Activated T-cell treated with anti-CD3 and anti-CD28 coated beads, Interleukin-2, amount 50 U/mL, for 4 hours (primary cell): Measurements from ENCODE around the gene SHISA7. TPM values are rescaled to one million over a fixed set of nuclear protein-coding genes. Genes with fewer than 3 reads are reported as not detected.
"Not testable (repeated sequence)": the region's sequence is repeated elsewhere in the genome, so short reads cannot be mapped to it uniquely, and the experiment has no call there.

ENCODE experiments used
- ATAC-seq, 2 donors: fragments of 200-7000 bp; cut with Tn5 transposase; one replicate each; pipeline ENCODE4 v1.10.0; 2021
- DNase-seq: peaks from one replicate; pipeline ENCODE4 v3.0.0-alpha.2; 2020
- H3K27me3 Mint-ChIP-seq: one replicate; pipeline ENCODE4 v1.8.0; 2021; ENCODE audit warnings: low read depth, mixed read lengths
- H3K36me3 Mint-ChIP-seq: one replicate; pipeline ENCODE4 v1.8.0; 2022; ENCODE audit warnings: mixed read lengths; ENCODE audit not compliant: insufficient read depth
- H3K4me1 Mint-ChIP-seq: one replicate; pipeline ENCODE4 v1.8.0; 2021; ENCODE audit warnings: low read depth, mixed read lengths
- H3K4me3 Mint-ChIP-seq: one replicate; pipeline ENCODE4 v1.8.0; 2021; ENCODE audit warnings: mild to moderate bottlenecking, moderate library complexity, mixed read lengths
- H3K9me3 Mint-ChIP-seq: one replicate; pipeline ENCODE4 v1.8.0; 2021; ENCODE audit warnings: mixed read lengths
- total RNA-seq, 3 donors: library from RNA; stranded (reverse); gene quantifications; one replicate each; pipeline ENCODE4 v1.2.1, GENCODE V29; 2021

Gene SHISA7
- total RNA-seq, 3 donors from 2014 or later, result not detected

DNA sequence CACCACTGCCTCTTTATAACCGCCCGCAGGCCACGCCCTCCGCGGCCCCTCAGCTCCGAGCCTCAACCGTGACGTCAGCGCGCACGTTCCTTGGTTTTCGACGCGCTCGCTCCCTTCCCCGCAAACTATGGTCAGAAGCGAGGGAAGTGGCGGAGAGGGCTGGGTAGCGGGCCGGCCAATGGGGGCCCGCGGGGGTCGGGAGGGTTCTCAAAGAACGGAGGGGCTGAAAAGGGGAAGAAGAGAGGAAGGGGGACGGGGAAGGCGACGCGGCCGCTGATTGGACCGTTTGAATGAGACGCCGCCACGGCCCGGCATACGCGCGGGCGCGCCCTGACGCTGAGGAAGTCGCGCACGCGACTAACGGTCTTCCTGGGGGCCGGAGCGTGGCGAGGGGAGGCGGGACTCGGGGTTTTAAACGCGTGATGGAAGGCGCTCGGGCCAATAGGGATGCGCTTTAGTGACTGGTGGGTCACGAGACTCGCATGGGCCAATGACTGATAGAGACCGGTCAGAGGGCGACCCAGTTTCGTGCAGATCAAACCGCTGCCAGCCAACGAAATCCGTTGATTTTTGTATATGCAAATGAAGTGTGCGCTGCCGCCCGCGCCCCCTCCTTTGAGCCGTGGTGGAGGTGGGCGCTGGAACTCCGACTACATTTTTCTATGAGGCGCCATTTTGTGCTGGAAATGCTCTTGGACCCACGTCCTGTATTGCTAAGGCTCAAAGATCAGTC lies 35.1 kb downstream of the SHISA7 start:
- Mint-ChIP-seq H3K9me3 (no peaks in the 10 kb centered on the region), H3K27me3 (no peaks in the 10 kb centered on the region), H3K4me1 (peaks cover 18% of the 10 kb centered on the region), H3K4me3 (peak overlapping the region; percentile 92), H3K36me3 (peaks cover 22% of the 10 kb centered on the region)
- DNase-seq (peak; percentile 93), ATAC-seq (peak; percentile 88 to 91)

DNA sequence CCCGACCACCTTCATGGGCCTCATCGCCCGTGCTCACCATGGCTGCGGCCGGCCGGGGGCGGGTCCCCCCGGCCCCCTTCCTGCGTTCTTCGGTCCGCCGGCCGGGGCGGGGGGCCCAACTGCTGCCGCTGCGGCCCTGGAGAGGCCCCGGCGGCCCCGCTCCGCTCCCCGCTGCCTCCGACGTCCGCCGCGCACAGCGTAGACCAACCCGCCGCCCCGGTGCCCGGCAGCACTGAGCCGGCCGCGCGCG lies 35.6 kb downstream of the SHISA7 start, which contains the start of gene UBE2S:
TSS of gene UBE2S (minus strand) at position 239 of the 250 bp plus-strand sequence. CDS start at position 40, 199 bp downstream.
- H3K9me3 Mint-ChIP-seq, ATAC-seq, H3K27me3 Mint-ChIP-seq, DNase-seq: not testable (repeated sequence)
- Mint-ChIP-seq H3K36me3 (peaks cover 25% of the 10 kb centered on the region), H3K4me3 (peak within 1 kb of the TSS; percentile 92), H3K4me1 (peaks cover 18% of the 10 kb centered on the region)

DNA sequence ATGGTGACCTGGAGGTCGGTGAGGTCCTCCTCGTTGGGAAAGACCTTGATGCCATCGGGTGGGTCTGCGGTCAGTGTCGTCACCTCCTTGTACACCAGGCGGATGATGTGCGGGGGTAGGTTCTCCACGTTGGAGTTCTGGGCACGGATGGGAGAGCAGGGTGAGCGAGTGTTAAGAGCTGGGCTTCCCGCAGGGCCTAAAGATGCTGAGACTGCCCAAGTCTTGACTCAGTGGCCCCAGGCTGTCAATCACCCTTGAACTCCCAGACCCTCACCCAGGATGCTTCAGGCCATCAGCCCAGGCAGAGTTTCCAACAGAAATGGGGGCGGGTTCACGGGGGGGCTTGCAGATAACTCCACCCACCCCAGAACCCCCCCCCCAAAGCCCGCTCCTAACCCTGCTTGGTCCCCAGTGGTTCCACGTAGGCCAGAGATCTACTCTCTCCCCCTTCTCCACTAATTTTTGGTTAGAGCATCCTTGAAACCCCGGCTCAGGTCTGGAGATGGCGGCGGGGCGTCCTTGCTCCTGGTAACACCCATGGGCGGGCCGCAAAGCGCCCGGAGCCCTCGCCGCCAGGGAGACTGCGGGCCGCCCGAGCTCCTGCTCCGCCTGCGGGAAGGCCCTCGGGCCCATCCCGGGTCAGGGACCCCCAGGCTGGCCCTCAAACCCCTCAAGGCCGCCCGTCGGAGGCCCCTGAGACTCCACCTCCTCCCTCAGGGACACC lies 36.1 kb downstream of the SHISA7 start:
- Mint-ChIP-seq H3K27me3 (no peaks in the 10 kb centered on the region), H3K4me1 (peaks cover 18% of the 10 kb centered on the region), H3K36me3 (peaks cover 28% of the 10 kb centered on the region), H3K9me3 (no peaks in the 10 kb centered on the region), H3K4me3 (peak overlapping the region; percentile 92)
- peak; percentile 8 to 9 for ATAC-seq
- no peak for DNase-seq

DNA sequence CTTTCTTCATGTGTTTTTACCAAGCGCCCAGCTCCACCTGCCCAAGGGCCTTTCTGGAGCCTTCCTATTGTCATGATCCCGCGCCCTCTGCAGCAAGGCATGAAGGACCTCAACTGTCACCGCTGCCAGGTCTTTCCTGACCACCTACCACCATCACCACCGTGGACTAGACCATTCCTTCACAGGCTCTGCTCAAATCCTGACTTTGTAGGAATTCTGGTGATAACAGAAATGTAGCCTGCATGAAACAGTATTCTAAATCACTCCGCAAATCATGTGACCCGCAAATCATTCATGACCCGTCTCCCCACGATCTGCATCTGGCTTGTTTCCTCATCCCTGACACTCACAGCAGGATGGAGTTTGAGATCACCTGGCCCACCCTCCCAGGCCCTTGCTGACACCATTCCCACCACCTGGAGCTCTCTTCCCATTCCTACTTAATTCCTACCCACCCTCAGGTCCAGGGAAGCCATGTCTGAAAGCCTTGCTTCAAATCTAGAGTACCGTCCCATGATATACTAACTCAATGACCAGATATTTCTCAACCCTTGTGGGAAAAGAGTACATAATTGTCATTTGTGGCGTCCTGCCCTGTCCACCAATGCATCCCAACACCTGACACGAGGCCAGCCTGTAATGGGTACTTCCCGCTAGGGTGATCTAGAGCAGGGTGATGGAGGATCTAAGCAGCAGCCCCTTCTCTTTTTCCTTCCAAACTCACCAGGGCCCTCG lies 36.8 kb downstream of the SHISA7 start:
- ATAC-seq, result no peak
- Mint-ChIP-seq H3K4me3 (peak overlapping the region; percentile 92), H3K36me3 (peaks cover 31% of the 10 kb centered on the region), H3K27me3 (no peaks in the 10 kb centered on the region), H3K9me3 (no peaks in the 10 kb centered on the region), H3K4me1 (peaks cover 18% of the 10 kb centered on the region)
- DNase-seq, result no peak

DNA sequence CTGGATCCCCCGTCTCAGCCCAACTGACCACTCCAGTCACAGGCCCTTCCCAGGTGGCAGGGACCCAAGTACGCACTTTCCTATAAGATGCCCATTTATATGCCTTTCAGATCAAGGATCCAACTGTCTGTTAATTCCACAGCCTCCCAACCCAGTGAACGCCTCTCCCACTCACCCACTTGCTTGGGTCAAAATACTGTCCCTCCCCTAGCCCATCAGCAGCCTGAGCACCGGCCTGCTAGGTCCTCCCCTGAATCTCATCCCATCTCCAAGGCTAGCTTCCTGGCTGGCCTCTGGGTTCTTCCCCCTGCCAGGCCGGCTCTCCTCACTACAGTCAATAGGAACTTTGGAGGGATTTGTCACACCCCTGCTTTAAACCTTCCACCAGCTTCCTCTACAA lies 37.5 kb downstream of the SHISA7 start:
- Mint-ChIP-seq H3K4me1 (peaks cover 18% of the 10 kb centered on the region), H3K9me3 (no peaks in the 10 kb centered on the region), H3K4me3 (peak overlapping the region; percentile 92), H3K27me3 (no peaks in the 10 kb centered on the region), H3K36me3 (peaks cover 36% of the 10 kb centered on the region)
- DNase-seq (no peak), ATAC-seq (no peak)

DNA sequence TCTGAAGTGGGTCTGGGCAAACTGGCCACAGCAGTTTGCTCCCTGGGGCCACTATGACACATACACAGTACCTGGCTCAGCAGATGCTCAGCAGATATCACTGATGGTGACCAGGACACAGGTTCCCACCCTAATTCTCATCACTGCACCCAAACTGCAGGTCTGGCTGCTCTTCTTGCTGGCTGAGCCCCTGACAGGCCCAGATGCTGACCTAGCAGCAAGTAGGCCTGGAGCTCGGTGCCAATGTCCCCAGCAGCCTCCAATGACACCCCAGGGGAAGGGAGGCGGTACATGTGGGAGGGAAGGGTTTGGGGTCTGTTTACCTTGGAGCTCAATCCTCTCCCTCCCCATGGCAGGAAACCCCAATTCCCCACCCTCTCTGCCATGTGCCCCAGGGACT lies 40.6 kb downstream of the SHISA7 start:
- Mint-ChIP-seq H3K36me3 (peaks cover 39% of the 10 kb centered on the region), H3K9me3 (no peaks in the 10 kb centered on the region), H3K4me3 (no peak overlapping the region), H3K27me3 (no peaks in the 10 kb centered on the region), H3K4me1 (peaks cover 25% of the 10 kb centered on the region)
- no peak for ATAC-seq
- no peak for DNase-seq

DNA sequence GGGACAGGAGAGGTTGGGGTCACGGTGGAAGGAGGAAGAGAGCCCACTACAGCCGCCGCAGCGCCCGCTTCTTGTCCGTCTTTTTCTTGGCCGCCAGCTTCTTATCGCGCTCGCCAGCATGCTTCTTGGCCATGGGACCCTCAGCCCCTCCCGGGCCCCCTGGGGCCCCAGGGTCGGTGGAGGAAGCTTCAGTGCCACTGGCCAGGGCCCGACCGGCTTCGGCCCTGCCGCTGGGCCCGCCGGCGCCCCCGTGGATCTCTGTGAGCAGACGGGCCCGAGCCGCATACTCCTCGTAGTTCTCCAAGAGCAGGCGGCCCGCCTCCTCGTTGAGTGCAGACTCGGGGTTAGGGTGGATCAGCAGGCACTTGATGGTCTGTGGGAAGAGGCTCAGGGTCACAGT lies 41.7 kb downstream of the SHISA7 start:
- Mint-ChIP-seq H3K36me3 (peaks cover 35% of the 10 kb centered on the region), H3K4me1 (peaks cover 20% of the 10 kb centered on the region)
- H3K27me3 Mint-ChIP-seq, H3K9me3 Mint-ChIP-seq, DNase-seq, H3K4me3 Mint-ChIP-seq, ATAC-seq: not testable (repeated sequence)

DNA sequence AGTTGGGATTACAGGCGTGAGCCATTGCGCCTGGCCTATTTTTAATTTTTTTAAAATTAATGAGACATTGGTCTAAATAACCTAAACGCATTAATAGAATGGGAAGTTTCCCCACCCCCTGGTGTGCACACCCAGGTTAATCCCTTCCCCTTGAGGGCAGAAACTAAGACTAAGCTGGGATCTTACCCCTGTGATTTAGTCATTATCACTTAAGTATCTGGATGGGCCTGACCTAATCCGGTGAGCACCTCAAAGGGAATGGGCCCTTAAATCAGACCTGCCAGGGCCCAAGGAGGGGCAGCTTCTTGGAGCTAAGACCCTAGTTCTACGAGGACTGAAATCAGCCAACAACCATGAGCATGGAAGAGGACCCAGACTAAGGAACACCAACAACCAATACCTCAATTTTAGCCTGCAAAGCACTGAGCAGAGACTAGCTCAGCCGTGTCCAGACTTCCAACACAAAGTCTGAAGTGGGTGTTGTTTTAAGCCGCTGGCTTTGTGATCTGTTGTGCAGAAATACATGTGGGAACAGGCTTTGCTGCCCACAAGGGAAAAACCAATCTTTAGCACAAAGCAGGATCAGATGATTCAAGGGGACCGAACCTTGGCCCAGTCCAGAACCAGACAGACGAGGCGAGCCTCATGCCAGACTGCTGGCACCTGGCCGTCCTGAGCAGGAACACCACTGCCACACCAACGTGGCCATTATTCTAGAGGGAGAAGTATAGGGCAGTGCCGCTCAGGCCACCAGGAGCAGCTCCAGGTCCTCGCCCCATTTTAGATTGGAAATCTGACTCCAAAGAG lies 42.6 kb downstream of the SHISA7 start:
- ATAC-seq (no peak), DNase-seq (no peak)
- H3K4me1 Mint-ChIP-seq, result peaks cover 11% of the 10 kb centered on the region
- H3K9me3 Mint-ChIP-seq, result no peaks in the 10 kb centered on the region
- no peaks in the 10 kb centered on the region for H3K27me3 Mint-ChIP-seq
- H3K36me3 Mint-ChIP-seq, result peaks cover 26% of the 10 kb centered on the region
- no peak overlapping the region for H3K4me3 Mint-ChIP-seq

DNA sequence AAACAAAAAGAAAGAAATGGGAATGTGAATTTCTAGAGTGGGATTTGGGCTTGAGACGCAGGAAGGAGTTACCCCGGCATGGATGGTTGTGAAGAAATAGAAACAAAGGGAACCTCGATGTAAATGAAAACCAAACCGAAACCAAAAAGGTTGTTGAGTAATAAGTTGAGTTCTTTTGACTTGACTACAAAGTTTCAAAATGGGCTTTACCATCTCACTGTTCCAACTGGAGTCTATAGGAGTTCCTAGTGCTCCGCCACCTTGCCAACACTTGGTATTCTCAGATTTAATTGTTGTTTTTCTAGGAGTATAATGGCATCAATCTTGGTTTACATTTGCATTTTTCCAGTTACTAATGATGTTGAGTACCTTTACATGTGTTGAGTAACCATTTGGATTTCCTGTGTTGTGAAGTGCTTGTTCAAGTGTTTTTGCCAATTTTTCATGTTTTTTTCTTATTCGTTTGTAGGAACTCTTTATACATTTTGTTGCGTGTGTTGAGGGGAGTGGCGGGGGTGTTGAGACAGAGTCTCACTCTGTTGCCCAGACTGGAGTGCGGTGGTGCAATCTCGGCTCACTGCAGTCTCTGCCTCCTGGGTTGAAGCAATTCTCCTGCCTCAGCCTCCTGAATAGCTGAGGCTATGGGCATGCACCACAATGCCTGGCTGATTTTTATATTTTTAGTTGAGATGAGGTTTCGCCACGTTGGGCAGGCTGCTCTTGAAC lies 44.7 kb downstream of the SHISA7 start:
- H3K27me3 Mint-ChIP-seq, result no peaks in the 10 kb centered on the region
- H3K4me1 Mint-ChIP-seq, result peaks cover 10% of the 10 kb centered on the region
- H3K9me3 Mint-ChIP-seq, result no peaks in the 10 kb centered on the region
- peaks cover 21% of the 10 kb centered on the region for H3K36me3 Mint-ChIP-seq
- ATAC-seq, result peak; percentile 56 to 63
- peak overlapping the region; percentile 25 for H3K4me3 Mint-ChIP-seq
- no peak for DNase-seq

DNA sequence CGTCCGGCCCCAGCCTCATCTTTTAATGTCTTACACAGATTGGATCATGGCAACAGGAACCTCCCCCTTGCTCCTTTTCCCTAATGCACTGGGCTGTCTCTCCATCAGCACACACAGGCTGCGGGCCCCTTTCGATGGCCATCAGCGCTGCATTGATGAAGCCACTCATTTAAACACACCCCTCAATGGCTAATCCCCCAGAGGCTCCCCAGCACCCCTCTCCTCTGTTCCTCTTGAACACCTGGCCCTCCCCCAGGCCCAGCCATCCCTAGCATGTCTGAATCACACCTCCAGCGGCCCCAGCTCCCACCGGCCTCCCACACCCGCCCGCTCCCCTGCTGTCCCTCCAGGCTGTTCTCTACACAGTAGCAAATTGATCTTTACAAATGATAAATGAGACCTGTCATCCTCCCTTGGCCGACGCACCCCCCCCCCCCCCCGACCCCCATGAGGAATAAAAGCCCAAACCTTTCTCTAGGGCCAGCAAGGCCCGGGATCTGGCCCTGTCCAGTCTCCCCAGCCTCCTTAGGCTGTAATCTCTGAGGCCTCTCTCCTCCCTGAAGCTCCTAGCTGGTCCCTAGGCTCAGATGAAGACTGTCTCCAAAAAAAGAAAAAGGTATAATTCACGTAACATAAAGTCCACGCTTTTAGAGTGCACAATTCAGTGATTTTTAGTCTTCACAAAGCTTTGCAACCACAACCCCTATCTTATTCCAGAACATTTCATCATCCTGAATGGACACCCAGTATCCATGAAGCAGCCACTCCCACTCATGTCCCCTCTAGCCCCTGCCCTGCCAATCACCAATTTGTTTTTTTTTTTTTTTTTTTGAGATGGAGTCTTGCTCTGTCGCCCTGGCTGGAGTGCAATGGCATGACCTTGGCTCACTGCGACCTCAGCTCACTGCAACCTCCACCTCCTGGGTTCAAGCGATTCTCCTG lies 50.0 kb downstream of the SHISA7 start:
- Mint-ChIP-seq H3K4me3 (no peak overlapping the region), H3K27me3 (no peaks in the 10 kb centered on the region), H3K4me1 (peaks cover 29% of the 10 kb centered on the region), H3K9me3 (no peaks in the 10 kb centered on the region), H3K36me3 (peaks cover 12% of the 10 kb centered on the region)
- ATAC-seq (no peak), DNase-seq (no peak)

DNA sequence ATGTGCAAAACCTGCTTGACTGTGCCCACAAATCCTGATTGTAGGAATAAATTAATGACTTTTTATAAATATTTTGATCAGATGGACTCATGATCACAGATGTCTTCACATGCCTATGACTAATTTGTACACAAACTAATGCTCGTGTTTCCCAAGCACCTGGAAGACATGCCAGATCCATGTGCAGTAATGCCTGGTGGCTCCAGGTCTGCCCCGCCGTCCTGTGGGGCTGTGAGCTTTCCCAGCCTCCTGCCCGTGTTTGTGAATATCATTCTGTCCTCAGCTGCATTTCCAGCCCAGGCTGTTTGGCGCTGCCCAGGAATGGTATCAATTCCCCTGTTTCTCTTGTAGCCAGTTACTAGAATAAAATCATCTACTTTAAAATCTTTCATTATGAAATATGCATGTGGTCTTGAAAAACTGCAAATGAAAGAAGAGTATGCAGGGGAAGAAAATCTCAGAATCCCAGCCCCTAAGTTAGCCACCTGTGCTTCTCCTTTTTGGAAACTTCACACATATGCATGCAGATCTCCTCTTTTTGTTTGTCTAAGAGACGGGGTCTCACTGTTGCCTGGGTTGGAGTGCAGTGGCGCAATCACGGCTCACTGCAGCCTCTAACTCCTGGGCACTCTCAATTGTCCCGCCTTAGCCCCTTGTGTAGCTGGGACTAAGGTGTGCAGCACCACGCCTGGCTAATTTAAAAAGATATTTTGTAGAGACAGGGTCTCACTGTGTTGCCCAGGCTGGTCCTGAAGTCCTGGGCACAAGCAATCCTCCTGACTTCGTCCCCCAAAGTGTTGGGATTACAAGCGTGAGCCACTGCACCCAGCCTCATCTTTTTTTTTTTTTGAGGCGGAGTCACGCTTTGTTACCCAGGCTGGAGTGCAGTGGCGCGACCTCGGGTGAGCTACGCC lies 51.1 kb downstream of the SHISA7 start:
- no peak overlapping the region for H3K4me3 Mint-ChIP-seq
- H3K9me3 Mint-ChIP-seq, result no peaks in the 10 kb centered on the region
- no peaks in the 10 kb centered on the region for H3K27me3 Mint-ChIP-seq
- DNase-seq (no peak), ATAC-seq (no peak)
- peaks cover 18% of the 10 kb centered on the region for H3K36me3 Mint-ChIP-seq
- peaks cover 37% of the 10 kb centered on the region for H3K4me1 Mint-ChIP-seq

DNA sequence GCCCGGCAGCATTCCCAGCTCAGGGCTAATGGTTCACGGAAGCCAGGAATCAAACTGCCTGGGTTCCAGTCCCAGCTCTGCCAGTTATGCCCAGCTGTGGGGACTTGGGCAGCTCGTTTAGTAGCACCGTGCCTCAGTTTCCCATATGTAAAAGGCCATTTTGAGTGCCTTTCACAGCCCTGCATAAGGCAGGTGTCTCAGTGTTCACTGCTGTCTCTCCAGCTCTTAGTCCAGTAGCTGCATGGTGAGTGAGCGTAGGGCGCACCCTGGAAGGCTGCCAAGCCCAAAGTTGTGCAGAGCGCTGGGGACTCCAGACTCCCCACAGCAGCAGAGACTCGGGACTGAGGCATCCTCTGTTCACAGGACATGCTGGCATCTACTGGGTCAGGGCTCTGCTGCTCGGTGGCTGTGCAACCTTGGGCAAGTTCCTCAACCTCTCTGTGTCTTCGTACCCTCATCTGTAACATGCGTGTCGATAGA lies 51.9 kb downstream of the SHISA7 start:
- Mint-ChIP-seq H3K4me3 (no peak overlapping the region), H3K27me3 (no peaks in the 10 kb centered on the region), H3K4me1 (peaks cover 40% of the 10 kb centered on the region), H3K9me3 (no peaks in the 10 kb centered on the region), H3K36me3 (peaks cover 25% of the 10 kb centered on the region)
- ATAC-seq (peak; percentile 12 to 15), DNase-seq (no peak)
